GM21786 (cell line): ENCODE measurements around the gene POF1B.

Experiments
- ATAC-seq: cut with Tn5 transposase; IDR thresholded peaks from one replicate; pipeline ENCODE4 v1.9.1; 2021; ENCODE audit not compliant: unreplicated experiment

Gene POF1B

DNA sequence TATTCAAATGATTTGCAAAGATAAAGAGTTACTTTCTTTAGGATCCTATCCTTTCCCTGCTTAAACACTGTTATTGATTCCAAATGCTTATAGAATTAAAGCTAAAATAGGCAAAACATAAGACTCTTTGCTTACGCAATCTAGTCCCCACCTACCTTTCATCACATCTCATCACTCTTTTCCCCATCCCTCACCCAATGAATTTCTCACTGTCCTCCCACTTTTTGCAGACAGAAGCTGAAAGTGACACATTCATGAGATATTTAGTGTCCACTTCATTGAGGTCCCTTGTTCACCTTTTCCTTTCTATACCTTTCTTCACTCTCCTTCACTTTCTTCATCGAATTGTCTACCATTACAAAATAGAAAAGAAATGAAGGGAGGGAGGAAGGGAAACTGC is 136.3 kb downstream of the POF1B start:
- ATAC-seq: no peak
